NT2/D1 (cell line): ENCODE data around the gene ADSS2.

Experiments
- SUZ12 ChIP-seq: IDR thresholded peaks from 2 replicates; pipeline ENCODE4 v1.6.1; 2011; ENCODE audit not compliant: insufficient read length, insufficient read depth; ENCODE audit errors: extremely low read depth
- YY1 ChIP-seq: IDR thresholded peaks from 2 replicates; pipeline ENCODE4 v1.6.1; 2011; ENCODE audit not compliant: insufficient read length, insufficient read depth
- ZNF274 ChIP-seq: IDR thresholded peaks from 2 replicates; pipeline ENCODE4 v1.6.1; 2011; ENCODE audit warnings: mild to moderate bottlenecking, low read depth, low read length

DNA sequence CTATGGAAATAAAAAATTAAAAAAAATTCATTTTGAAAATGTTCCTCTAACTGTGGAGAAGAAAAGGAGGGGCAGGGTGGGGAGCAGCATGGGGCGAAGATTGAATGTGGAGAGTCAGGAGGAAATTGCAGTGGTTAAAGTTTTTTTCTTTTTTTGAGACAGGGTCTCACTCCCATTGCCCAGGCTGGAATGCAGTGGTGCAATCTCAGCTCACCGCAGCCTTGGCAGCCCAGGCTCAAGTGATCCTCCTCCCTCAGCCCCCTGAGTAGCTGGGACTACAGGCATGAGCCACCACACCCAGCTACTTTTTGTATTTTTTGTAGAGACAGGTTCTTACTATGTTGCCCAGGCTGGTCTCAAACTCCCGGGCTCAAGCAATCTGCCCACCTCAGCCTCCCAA lies 67.6 kb downstream of the ADSS2 start:
- no peak for TF ChIP-seq ZNF274
- no peak for TF ChIP-seq YY1
- TF ChIP-seq SUZ12 = no peak
